ENCODE measurements around the gene PAX7.
"Not testable (repeated sequence)": the region's sequence is repeated elsewhere in the genome, so short reads cannot be mapped to it uniquely, and the experiment has no call there.

Gene PAX7

DNA sequence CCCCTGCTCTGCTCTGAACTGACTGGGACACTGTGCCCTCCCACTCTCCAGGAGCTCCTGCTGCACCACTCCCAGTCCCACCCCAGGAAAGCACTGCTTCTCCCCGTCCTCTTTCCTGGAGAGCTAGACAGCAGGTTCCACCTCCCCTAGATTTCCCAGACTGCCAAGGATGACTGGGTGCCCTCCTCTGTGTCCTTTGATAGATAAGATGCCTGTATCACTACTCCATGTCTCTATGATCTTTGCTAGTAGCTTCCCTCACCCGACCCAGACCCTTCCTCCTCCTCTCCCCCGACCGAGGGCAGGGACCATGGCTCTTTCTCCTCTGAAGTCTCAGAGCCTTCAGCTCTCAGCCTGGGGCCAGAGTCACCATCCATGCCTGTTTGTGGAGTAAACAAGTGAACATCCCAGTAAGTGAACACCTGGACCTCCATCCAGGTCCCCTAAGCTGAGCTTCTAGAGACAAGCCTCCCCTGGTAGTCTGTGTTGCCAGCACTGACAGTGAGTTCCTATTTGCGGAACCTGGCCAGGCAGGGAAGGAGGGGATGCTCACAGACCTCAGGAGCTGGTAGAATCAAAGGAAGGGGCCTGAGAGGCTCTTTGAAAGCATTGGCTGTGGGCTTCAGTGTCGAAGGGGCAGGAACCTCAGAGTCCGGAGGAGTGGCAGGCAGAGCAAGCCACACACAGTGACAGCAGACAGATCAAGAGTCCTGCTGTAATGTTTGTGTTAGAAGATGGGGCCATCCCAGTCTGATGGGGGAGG lies 104.0 kb downstream of the PAX7 start:
- FAIRE-seq: no peak

DNA sequence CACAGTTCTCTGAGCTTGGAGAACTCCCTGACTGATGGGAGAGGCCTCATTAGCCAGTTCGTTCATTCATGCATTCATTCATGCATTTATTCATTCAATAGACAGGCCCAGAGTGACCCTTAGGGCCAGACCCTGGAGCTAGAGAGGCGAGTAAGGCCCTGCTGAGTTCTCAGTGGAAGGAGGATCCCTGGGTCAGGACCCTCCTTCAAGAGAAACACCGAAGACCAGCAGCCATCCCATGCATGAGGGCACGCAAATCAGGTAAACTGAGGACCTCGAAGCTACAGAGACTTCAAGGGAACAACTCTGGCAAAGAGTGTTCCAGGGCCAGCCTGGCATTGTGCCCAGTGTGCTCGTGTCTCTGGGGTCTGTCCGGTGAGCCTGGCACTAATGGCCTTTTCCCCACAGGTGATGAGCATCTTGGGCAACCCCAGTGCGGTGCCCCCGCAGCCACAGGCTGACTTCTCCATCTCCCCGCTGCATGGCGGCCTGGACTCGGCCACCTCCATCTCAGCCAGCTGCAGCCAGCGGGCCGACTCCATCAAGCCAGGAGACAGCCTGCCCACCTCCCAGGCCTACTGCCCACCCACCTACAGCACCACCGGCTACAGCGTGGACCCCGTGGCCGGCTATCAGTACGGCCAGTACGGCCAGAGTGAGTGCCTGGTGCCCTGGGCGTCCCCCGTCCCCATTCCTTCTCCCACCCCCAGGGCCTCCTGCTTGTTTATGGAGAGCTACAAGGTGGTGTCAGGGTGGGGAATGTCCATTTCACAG lies 104.8 kb downstream of the PAX7 start:
- no peak for FAIRE-seq

DNA sequence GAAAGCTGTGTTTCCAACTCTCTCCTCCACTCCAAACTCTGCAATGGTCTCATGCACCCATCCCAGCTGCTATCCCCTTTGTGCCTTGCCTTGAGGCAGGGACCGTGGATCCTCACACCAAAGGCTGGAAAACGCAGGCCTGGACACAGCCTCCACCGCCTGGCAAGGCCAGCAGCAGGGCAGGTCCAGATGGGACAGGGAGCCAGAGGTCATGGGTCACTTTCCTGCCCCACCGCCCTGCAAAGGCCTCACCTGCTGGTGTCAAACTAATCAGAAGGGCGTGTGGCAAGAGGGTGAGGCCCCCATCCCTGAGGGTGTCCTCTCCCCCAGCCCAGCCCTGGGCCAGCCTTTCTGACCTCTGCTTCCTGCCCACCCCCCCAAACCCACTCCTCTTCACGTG lies 106.3 kb downstream of the PAX7 start:
- no peak for FAIRE-seq

DNA sequence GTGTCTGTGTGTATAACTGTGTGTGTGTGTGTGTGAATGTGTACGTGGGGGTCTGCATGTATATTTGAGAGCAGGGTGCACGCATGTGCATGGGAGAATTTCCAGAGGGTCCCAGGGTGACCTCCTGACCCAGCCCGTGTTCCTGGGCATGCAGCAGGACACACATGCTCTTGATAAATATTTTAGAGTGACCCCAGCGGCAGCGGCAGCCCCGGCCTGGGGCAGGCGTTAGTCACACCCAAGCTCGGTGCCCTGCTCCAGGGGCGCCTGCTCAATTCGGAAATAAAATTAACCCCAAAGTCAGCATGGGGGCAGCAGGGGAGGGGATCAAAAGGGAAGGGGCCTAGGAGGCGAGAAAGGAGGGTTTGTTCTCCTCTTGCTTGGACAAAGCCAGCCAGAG lies 107.5 kb downstream of the PAX7 start:
- FAIRE-seq: no peak

DNA sequence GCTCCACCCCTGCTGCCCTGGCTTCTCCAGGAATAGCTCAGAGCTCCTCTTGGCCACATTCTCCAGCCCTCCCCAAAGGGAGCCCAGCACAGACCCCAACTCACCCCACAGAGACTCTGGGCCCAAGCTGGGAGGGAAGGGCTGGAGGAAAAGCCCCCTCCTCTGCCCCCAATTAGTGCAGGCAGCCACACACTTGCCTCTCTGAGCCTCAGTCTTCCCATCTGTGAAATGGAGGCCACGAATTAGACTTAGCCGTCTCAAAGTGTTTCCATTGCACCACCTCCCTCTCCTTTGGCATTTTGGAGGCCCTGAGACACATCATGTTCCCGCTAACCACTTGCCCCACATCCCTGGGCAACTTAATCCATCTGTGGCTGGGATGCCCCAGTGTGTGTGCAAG lies 108.0 kb downstream of the PAX7 start:
- FAIRE-seq: no peak

DNA sequence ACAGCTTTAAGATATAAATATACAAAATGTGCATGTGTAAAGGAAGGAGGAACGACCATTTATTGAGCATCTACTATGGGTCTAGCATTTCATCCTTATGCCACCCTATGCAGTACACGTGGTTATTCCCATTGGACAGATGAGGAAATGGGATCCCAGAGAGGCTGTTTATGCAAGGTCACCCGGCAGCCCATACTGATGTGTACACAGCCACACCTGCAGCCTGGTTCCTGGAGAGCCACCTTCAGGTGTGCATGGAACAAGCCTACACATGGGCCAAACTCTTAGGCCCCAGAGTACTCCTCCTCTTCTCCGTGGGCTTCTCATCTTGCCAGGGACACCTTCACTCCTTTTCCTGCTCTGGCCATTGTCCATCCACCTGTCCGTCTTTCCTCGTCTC lies 108.8 kb downstream of the PAX7 start:
- FAIRE-seq: no peak

DNA sequence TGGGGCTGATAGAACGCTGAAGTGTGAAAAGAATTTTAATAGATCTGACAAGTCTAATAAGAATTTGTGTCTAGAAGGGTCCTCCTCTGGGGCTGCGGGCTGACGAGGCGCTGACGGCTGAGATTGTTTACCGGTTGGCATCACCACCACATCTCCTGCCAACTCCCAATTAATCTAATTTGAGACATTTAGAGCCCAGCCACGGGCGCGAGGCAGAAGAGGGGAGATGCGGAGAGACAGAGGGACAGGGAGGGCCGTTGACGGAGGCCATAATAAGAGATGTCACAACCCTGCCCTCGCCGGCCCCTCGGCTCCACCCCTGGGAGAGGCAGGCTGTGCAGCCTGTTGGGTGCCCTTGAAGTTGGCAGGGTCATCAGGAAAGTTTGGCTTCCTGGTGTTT lies 109.3 kb downstream of the PAX7 start:
- no peak for FAIRE-seq

DNA sequence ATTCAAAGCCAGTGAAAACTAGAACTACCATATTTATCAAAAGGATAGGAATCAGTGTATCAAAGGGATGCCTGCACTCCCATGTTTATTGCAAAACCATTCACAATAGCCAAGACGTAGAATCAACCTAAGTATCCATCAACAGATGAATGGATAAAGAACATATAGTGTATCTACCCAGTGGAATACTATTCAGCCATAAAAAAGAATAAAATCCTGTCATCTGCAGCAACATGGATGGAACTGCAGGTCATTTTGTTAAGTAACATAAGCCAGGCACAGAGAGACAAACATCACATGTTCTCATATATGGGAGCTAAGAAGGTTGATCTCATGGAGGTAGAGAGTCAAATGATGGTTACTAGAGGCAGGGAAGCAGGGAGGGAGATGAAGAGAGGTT lies 110.0 kb downstream of the PAX7 start:
- no peak for FAIRE-seq

DNA sequence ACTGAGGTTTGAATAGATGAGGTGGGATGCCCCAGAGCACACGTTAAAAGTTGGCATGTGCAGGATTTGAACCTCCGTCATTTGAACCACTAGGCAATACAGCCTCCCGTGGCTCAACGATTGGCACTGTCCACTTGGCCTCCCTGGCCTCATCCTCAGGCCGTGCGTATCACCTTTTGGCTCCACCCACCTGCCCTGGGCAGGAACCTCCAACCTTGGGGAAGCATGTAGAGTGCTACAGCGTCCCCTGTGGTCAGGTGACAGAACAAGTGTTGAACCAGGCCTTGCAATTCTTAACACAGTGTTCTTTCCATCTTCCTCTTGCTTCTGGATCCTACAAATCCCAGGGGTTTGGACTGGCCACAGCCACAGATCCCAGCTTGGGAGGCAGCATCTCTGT lies 112.6 kb downstream of the PAX7 start:
- FAIRE-seq: no peak

DNA sequence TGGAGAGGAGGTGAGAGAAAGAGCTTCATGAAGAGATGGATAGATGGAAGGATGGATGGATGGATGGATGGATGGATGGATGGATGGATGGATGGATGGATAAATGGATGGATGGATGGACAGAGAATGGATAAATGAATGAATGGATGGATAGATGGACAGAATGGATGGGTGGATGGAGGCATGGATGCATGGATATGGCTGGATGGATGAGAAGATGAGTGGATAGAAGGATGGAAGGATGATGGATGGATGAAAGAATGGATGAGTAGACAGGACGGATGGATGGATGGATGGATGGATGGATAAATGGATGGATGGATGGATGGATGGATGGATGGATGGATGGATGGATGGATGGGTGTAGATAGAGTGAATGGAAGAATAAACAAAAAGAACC lies 113.7 kb downstream of the PAX7 start:
- FAIRE-seq: not testable (repeated sequence)

DNA sequence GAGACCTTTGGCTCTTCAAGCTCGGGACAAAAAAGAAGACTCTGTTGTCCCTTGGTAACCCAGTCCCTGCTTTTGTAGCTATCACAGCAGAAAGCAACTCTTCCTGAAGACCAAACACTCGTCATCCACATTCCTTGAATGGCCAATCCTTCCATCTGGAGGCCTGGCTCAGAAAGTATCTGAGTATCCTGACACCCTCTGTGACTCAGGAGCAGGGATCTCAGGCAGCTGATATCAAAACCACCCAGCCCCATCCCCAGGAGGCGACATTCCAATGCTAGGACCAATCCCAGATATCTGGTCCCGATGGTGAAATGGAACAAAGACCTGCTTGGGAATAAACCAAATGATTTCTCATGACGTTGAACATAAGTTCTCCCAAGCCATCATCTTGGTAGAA lies 116.3 kb downstream of the PAX7 start:
- no peak for FAIRE-seq

DNA sequence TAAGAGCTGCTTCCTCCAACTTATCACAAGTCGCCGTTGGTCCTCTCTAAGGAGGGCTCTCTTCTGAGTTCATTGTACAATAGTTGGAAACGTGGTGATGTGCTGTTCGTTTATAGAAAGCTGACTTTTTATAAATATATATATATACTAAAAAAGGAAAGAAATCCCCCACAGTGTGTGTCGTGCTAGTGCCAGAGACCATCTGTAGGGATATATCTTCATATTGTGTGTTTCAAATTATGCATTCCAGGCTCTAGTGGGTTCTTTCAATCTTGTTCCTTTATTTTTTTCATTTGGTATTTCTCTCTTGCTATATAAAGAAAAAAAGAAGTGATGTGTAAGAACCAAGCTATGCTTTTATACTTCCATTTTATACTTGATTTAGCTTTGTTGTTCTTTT lies 117.0 kb downstream of the PAX7 start:
- no peak for FAIRE-seq

DNA sequence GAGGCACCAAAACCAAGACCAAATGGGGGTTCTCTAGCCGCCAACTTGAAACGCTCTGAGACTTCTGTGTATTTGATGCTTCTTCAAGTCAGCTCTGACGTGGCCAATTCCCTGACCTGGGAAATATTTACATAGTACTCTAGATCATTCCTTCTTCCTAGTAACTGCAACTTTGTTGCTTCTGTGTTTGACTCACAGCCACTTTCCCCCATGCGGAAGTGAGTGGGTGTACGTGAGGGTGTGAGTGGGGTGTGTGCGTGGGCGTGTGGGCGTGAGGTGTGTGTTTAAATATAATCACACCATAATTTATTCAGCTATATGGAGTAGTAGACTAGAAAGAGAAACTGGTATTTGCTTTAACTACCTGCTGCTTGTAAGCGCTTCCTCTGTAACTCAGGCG lies 117.8 kb downstream of the PAX7 start:
- no peak for FAIRE-seq

DNA sequence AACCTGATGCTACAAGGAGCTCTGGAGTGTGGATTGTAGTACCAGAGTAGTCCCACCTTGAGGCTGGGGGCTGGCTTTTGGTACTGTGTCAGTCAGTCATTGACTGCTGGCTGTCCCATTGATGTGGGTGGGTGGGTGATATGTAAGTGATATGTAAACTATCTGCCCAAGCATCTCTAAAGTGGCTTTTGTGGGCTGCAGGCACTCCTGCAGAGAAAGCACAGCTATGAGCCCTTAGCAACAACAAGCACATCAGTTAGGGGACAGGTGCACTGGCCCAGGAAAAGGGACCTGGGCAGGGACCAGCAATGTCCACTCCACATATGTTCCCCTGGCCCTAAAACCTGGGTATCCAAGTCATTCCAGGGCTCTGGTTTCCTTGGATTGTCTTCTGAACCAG lies 118.9 kb downstream of the PAX7 start:
- no peak for FAIRE-seq

DNA sequence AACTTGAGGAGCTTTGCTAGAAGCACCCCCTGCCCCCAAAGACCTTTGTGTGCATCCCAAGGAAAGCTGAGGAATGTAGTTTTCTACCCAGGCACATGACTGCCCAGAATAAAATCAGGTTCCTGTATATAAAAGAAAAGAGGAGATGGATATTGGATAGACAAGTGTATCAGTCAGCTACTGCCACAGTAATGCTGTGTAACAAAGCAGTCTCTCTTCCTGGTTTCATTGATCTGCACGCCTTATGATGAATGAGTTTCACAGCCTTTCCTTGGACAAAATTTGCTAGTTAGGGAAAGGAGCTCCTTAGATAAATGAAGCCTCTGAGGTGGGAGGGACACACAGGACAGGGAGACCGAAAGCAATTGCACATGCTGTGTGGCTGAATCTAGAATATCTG lies 120.0 kb downstream of the PAX7 start:
- no peak for FAIRE-seq

DNA sequence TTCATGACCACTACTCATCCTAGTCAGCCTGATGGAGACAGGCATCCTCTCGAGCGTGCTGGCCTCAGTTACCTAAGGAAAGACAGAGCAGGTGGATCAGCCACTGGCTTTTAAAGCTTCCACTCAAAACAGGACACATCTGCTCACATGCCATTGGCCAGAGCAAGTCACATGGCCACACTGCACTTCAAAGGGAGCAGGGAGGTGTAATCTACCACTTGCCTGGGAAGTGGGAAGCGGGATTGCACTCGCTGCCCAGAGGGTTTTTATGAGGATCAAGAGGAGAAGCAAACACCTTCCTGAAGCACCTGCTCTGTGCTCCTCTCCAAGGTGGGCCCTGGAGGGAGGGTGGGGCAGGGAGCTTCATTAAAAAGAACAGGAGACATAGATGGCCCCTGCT lies 120.8 kb downstream of the PAX7 start:
- FAIRE-seq: no peak

DNA sequence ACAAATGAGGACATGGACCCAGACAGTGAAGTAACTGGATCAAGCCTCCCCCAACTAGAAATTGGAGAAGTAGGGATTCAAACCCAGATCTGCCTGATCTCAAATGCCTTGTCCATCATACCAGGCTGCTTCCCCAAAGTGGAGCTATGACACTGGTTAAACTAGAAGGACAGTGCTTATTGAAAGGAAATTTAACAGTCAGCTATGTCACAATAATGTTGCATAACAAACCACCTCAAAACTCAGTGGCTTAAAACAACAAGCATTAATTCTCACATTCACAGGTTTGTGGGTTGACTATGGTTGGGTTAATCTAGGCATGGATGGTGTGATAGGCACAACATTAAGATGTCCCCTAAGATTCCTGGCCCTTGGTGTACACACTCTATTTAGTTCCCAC lies 121.8 kb downstream of the PAX7 start:
- no peak for FAIRE-seq

DNA sequence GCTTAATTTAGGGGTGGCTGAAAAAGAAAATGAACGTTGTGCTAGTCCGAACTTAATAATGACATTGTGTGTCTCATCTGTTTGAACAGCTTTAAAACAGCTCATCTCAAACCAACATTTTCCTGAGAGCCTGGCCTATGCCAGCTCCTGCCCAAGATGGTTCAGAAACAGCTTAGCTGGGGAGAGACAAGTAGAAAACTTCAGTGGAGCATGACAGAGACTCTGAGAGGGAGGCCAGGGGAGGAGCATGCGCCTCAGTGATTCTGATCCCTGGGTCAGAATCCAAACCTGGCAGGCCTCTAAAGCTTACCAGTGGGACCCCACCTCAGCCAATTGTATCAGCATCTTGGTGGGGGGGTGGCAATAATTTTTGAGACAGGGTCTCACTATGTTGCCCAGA lies 129.5 kb downstream of the PAX7 start:
- FAIRE-seq: no peak

DNA sequence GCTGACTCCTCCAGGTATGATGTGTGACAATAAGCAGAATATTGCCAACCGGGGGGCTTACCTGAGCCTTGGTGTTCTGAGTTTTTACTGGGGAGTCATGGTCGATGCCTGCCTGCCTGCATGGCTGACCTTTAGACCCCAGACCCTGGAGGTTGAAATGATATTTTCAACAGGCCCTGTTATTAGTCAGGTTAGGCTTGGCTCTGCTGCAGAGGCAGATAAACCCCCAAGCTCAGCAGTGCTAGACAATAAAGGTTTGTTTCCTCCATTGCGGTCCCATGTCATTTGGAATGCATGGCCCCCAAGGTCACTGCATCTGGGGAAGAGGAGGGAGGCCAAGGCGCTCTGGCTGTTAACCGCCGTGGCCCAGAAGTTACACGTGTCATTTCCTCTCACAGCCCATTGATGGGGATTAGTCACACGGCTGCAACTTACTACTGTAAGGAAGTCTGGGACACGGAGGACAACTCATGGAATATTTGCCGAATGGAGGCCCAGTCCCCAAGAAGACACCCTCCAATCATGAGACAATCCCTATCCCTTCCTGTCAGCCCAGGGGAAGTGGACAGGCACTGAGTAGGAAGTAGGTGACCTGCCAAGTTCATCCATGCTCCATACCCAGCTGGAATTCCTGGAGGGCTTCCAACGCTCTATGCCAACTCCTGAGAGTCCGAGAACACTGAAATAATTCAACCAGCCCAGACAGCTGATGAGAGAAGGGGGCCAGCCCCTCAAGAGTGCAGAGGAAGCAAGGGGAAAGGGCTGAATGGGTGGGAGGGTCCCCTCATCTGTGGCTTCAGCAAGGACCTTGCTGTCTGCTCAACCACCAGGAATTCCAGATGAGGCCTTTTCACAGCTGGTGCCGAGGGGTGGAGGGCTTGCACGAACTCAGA lies 131.5 kb downstream of the PAX7 start:
- no peak for FAIRE-seq

DNA sequence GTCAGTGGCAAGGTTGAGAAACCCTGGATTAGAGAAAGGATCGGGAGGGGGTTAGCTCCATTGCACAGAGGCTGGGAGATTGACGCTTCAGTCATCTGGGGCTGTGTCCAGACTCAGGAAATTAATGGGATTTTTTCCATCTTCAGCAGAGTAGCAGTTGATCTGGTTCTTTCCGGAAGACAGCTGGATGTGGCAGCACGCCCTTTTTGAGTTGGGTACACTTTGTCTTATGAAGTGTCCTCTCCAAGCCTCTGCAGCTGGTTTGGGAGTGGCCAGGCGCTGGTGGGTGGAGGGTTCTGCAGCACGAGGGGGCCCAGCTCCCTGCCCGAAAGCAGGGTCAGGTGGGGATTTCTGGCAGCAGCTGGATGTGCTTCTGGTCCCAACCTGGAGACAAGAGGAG lies 133.7 kb downstream of the PAX7 start:
- FAIRE-seq: no peak

DNA sequence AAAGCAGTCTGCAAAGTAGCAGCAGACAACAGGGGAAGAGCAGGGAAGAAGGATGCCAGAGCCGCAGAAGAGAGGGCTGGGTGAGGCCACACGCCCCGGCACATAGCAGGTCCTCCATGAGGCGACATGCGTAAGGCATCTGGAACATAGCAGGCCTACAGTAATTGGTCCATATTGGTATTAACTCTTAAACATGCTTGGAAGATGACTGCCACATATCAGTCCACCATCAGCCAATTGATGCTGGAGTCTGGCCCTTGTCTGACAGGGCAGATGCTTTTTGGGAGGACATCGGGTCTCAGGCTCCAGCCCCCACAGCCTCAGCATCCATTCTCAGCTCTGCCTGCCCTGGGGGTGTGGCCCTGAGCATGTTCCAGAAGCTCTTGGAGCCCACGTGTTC lies 135.1 kb downstream of the PAX7 start:
- no peak for FAIRE-seq

DNA sequence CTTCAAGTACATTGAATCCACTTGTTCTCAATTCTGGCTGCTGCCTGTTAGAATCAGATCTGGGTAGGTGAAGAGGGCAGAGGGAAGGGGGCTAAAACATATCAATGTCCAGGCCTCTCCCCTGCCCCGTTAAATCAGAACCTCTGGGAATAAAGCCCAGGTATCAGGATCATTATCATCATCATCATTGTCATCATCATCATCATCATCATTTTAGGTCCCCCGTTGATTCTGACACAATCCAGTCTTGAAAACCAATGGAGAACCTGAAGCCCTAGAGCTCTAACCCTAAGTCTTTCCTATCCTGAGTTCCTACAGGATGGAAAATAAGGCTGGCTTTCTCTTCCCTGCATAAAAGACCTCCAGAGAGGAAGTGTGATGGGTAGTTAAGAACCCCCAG lies 135.7 kb downstream of the PAX7 start:
- FAIRE-seq: no peak

DNA sequence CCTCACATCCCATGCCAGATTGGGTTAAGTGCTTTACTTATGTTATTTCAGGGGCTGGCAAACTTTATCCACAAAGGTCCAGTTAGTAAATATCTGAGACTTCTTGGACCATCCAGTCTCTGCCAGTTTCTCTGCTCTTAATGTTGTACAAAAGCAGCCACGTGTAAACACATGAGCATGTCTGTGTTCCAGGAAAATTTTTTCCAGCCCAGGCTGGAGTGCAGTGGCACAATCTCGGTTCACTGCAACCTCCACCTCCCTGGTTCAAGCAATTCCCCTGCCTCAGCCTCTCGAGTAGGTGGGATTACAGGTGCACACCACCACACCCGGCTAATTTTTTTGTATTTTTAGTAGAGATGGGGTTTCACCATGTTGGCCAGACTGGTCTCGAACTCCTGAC lies 136.9 kb downstream of the PAX7 start:
- not testable (repeated sequence) for FAIRE-seq

DNA sequence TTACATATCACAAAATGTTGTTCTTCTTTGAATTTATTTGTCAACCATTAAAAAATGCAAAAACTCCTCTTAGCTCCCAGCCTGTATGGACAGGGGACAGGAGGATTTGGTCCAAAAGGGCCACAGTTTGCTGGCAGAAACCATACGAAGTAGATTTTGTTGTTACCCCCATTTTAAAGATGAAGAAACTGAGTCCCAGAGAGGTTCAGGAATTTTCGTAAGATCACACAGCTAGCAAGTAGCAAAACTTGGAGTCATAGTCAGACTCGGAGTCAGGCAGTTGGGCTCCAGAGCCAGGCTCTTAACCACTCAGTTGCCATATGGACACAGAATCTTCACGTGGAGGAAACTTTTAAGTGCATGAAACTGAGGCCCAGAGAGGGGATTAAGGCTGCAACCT lies 137.4 kb downstream of the PAX7 start:
- FAIRE-seq: no peak

Measured in A204.1 (cell line).